ENCODE data around the gene RNF224. TPM values are rescaled to one million over a fixed set of nuclear protein-coding genes. Genes with fewer than 3 reads are reported as not detected.

RNF224 gene
- total and polyA plus RNA-seq, 2 of the 13 experiments (the other 11 are each of a cell fraction or from before 2014, with no cell fraction given), result 0.09 TPM; not detected in 1

GRCh38 chr9:137236238-137236935 lies 9.1 kb downstream of the RNF224 start (continued):
- TF ChIP-seq DMAP1 (CRISPR knock-in tag; IDR thresholded peaks at IDR 0.05) (peak; percentile 68), ZNF792 (CRISPR knock-in tag; IDR thresholded peaks at IDR 0.05) (peak; percentile 70; the same call in 1 of the 2 replicates), MTA3 (CRISPR knock-in tag; IDR thresholded peaks at IDR 0.05) (no peak), ZNF451 (CRISPR knock-in tag; IDR thresholded peaks at IDR 0.05) (peak; percentile 15; the same call in 1 of the 2 replicates), MTF2 (CRISPR knock-in tag; IDR thresholded peaks at IDR 0.05; ENCODE audit: borderline replicate concordance) (0 out of 2 replicates have a peak, but pooled peaks have one; percentile 57), SAFB2 (CRISPR knock-in tag; IDR thresholded peaks at IDR 0.05; ENCODE audit: borderline replicate concordance, low read depth) (peak; percentile 91; the same call in 1 of the 2 replicates), CEBPZ (IDR thresholded peaks at IDR 0.05; ENCODE audit: low read length) (no peak), NR2C2 (CRISPR knock-in tag; IDR thresholded peaks at IDR 0.05; ENCODE audit: borderline replicate concordance) (peak; percentile 41), PHF5A (CRISPR knock-in tag; IDR thresholded peaks at IDR 0.05; ENCODE audit: low read depth, unreplicated experiment) (peak; percentile 70), ZFP82 (CRISPR knock-in tag; IDR thresholded peaks at IDR 0.05; ENCODE audit: borderline replicate concordance) (no peak; the same call in 1 of the 2 replicates), ZNF556 (CRISPR knock-in tag; IDR thresholded peaks at IDR 0.05; ENCODE audit: borderline replicate concordance) (peak; percentile 63; the same call in 1 of the 2 replicates), NR1H2 (CRISPR knock-in tag; IDR thresholded peaks at IDR 0.05; ENCODE audit: borderline replicate concordance, low read depth) (no peak; the same call in 1 of the 2 replicates), ATRX (CRISPR knock-in tag; IDR thresholded peaks at IDR 0.05; ENCODE audit: borderline replicate concordance) (no peak), SNAPC2 (CRISPR knock-in tag; IDR thresholded peaks at IDR 0.05) (no peak), NBN (conservative IDR thresholded peaks at IDR 0.05) (no peak), ZNF672 (CRISPR knock-in tag; IDR thresholded peaks at IDR 0.05) (0 out of 2 replicates have a peak, but pooled peaks have one; percentile 27)
- TF ChIP-seq, protein P1, sequence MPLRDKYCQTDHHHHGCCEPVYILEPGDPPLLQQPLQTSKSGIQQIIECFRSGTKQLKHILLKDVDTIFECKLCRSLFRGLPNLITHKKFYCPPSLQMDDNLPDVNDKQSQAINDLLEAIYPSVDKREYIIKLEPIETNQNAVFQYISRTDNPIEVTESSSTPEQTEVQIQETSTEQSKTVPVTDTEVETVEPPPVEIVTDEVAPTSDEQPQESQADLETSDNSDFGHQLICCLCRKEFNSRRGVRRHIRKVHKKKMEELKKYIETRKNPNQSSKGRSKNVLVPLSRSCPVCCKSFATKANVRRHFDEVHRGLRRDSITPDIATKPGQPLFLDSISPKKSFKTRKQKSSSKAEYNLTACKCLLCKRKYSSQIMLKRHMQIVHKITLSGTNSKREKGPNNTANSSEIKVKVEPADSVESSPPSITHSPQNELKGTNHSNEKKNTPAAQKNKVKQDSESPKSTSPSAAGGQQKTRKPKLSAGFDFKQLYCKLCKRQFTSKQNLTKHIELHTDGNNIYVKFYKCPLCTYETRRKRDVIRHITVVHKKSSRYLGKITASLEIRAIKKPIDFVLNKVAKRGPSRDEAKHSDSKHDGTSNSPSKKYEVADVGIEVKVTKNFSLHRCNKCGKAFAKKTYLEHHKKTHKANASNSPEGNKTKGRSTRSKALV (CRISPR knock-in tag; IDR thresholded peaks at IDR 0.05), result no peak; the same call in 1 of the 2 replicates
- TF ChIP-seq, protein P2, sequence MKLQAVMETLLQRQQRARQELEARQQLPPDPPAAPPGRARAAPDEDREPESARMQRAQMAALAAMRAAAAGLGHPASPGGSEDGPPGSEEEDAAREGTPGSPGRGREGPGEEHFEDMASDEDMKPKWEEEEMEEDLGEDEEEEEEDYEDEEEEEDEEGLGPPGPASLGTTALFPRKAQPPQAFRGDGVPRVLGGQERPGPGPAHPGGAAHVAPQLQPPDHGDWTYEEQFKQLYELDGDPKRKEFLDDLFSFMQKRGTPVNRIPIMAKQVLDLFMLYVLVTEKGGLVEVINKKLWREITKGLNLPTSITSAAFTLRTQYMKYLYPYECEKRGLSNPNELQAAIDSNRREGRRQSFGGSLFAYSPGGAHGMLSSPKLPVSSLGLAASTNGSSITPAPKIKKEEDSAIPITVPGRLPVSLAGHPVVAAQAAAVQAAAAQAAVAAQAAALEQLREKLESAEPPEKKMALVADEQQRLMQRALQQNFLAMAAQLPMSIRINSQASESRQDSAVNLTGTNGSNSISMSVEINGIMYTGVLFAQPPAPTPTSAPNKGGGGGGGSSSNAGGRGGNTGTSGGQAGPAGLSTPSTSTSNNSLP (IDR thresholded peaks at IDR 0.05; ENCODE audit: low read depth, low read length), result no peak
- TF ChIP-seq, protein P3, sequence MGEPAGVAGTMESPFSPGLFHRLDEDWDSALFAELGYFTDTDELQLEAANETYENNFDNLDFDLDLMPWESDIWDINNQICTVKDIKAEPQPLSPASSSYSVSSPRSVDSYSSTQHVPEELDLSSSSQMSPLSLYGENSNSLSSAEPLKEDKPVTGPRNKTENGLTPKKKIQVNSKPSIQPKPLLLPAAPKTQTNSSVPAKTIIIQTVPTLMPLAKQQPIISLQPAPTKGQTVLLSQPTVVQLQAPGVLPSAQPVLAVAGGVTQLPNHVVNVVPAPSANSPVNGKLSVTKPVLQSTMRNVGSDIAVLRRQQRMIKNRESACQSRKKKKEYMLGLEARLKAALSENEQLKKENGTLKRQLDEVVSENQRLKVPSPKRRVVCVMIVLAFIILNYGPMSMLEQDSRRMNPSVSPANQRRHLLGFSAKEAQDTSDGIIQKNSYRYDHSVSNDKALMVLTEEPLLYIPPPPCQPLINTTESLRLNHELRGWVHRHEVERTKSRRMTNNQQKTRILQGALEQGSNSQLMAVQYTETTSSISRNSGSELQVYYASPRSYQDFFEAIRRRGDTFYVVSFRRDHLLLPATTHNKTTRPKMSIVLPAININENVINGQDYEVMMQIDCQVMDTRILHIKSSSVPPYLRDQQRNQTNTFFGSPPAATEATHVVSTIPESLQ (CRISPR knock-in tag; conservative IDR thresholded peaks at IDR 0.05), result no peak
